H54 (cell line): ENCODE measurements around the gene PRTFDC1.

Experiments
- DNase-seq: peaks from one replicate; pipeline ENCODE4 v3.0.0; 2011; ENCODE audit warnings: low spot score, mixed read lengths; ENCODE audit not compliant: insufficient read length
- FAIRE-seq: peaks from 3 replicates; lab custom pipeline; 2011; peaks lifted over from hg19 to GRCh38; lab: Jason Lieb, UNC
- POLR2A ChIP-seq: IDR thresholded peaks from 2 replicates; pipeline ENCODE4 v1.6.1; 2011; ENCODE audit warnings: low read depth, mild to moderate bottlenecking, low read length

The PRTFDC1 gene

DNA sequence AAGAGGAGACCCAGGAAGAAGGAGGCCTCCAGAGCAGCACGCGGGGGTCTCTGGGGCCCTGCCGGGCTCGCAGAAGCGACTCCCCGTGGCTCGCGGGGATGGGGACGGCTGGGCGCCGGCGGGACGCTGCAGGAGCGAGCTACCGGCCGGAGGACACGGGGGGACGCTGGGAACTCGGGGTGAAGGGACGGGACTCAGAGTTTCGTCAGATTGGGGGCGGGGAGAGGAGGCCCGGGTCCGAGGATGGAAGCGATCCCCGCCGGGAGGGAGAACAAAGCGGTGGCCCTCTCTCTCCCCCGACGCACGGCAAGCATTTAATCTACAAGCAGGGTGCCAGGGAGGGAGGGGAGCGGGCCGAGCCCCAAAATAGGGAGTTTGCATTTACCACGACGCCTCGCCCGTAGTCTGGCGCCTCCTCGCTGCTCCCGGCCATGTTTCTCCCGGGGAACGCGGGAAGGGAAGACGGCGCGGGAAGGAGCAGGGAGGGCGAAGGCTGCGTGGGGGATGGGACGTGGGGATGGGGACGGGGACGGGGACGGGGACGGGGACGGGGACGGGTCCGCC is at the start of gene PRTFDC1:
Gene PRTFDC1 (minus strand): TSS at position 464 of the 564 bp plus-strand sequence. CDS start 31 bp downstream, at position 433.
- FAIRE-seq, result no peak
- DNase-seq, result no peak
- no peak; the same call in 1 of the 2 replicates for TF ChIP-seq POLR2A

- no peak for DNase-seq
- no peak for TF ChIP-seq POLR2A
- no peak for FAIRE-seq
Measured at GRCh38 chr10:24998044-24998443, 45.6 kb upstream of the PRTFDC1 start.

- DNase-seq, result no peak
- TF ChIP-seq POLR2A, result no peak
- FAIRE-seq, result no peak
Measured at GRCh38 chr10:24995072-24995471, 42.7 kb upstream of the PRTFDC1 start.

- FAIRE-seq (no peak), DNase-seq (no peak)
- TF ChIP-seq POLR2A, result no peak
Measured at GRCh38 chr10:24993237-24993958, 41.0 kb upstream of the PRTFDC1 start.

DNA sequence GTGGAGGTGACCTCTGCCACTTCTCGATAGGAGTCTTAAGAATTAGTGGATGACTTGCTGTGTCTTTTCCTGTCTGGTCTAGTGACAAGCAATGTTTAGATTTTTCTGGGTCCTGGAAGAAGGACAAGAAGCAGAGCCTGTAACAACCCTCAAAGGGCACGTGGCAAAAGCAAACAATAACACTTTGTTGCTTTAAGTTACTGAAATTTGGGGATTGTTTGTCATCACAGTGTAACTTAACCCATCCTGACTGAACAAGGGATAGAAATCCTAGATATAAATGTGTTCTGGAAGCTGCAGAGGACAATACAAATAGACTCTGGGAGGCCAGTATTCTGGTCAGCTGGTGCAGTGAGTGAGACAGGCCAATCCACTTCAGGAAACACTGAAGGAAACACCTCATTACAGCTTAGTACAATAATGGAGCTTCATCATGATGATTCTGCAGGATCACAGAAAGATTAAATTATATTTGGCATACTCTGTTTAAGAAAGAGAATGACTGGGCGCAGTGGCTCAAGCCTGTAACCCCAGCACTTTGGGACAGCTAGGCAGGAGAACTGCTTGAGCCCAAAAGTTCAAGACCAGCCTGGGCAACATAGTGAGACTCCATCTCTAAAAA is 40.2 kb upstream of the PRTFDC1 start:
- FAIRE-seq, result no peak
- TF ChIP-seq POLR2A, result no peak
- no peak for DNase-seq

- DNase-seq (no peak), FAIRE-seq (no peak)
- no peak for TF ChIP-seq POLR2A
Measured at GRCh38 chr10:24991298-24991697, 38.9 kb upstream of the PRTFDC1 start.

- no peak for TF ChIP-seq POLR2A
- FAIRE-seq, result no peak
- DNase-seq, result no peak
Measured at GRCh38 chr10:24989867-24990266, 37.5 kb upstream of the PRTFDC1 start.

DNA sequence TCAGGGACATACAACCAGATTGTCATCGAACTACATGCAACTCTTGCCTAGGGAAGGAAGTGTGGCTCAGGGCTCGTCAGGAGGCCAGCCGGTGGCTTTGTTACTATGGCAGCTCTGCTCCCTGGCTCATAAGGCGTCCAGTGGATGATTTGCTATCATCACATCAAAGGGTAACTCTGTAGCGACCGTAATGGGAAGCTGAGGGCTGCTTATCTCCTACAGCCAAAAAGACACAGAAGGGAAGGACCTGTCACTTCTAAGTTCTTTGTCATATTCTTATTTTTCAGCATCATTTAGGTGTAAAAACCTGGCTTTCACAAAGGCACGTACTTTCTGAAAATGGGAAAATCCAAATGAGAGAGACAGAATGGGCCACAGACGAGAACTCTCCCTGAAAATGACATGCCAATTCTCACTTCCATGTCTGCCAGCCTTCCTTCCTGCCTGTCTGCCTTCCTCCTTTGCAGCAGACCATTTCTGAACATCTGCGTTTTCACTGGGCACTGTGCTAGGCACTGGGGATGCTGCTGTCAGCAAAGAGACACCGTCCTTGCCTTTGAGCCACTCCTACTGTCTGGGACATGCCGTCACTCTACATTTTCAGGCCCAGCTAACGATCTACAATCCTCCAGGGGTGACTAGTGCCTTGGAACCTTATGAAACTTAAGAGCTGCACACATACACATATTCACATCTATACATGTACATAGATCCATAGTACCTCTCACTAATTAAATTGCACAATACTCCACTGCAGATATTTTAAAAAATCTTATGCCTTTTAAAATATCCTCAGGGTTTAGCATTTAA is 36.6 kb upstream of the PRTFDC1 start:
- no peak for TF ChIP-seq POLR2A
- no peak for DNase-seq
- peak; percentile 55 for FAIRE-seq

DNA sequence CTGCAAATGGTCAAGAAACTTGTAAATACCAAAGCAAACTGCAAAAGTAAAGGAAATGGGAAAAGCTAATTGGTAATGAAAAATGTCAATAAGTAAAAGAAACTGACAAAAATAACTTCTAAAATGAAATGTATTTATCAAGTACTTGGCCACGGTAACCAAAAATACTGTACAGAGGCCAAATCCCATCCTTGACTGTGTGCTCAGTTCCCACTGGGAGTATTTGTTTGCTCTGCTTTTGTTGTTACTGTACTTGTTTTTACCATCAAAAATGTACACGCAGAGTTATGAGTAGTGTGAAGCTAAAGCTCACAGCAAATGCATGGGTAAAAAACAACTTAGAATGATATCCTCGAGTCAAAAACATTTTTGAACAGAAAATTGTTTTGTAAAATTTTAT is 32.5 kb upstream of the PRTFDC1 start:
- no peak for TF ChIP-seq POLR2A
- FAIRE-seq (no peak), DNase-seq (no peak)

DNA sequence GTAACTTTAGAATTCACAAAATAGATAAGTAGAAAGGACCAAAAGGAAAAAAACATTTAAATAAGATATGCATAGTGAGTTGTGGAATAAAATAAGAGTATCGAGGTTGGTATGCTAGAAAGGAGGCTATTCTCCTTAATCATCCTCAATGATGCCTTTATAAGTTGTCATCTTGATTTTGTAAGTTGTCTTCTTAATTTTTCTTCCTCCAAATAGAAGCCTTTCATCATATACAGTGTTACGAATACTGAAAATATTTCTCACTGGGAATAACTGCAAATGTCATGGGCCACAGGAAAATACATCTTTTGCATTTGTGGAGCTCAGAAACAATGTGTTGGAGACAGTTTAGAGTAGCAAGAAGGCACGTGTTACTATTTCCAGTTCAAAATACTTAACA is 31.5 kb upstream of the PRTFDC1 start:
- TF ChIP-seq POLR2A, result no peak
- FAIRE-seq (no peak), DNase-seq (no peak)

DNA sequence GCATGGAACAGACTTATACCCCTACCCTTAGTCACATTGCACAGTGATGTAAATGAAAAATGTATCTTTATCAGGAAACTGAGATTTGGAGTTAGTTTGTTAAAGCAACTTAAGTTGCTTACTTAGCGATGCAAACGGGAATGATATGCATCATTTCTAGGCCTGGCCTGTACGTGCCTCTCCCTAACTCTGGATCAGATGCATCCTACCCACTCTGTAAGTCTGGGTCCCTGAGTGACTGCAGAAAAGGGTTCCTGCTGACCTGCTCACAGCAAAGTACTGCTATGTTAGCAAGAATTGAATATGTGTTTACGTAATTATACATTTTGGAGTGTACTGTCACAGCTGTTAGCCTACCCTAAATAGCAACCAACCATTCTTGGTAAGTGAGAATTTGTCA is 30.7 kb upstream of the PRTFDC1 start:
- no peak for TF ChIP-seq POLR2A
- DNase-seq (no peak), FAIRE-seq (no peak)

DNA sequence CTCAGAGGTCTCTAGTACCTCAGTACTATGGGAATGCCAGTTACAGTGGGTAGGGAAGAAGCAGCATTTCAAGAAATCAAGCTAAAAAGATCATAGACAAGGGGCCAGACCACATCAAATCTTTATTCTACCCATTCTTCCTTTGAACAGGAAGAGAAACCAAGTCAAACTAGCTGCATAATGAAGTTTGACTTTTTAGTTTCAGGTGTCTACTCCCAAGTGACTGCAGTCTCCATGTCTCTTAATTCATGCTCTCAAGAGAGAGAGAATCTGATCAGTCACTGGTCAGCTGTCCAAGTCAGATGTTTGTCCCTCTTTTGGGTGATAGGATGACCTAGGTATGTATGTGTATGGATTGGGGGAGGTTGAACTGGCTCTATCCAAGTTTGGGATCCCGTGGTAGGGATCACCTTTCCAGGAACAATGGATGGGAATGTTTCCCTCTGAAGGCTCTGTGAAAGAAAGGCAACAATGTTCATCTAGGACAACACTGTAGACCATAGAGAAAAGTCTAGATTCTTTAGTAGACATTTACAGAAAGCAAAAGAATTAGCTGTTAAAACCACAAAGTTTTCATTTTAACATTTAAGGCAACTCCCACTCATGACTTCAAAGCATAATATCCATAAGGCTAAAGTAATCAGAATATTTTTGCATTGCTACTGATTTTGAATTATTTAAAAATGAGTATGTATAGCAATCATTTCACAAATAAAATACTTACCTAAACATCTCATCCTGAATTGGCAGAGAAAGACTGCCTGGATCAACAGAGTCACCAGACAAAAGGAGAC is 30.1 kb upstream of the PRTFDC1 start:
- DNase-seq, result no peak
- no peak for TF ChIP-seq POLR2A
- no peak for FAIRE-seq

DNA sequence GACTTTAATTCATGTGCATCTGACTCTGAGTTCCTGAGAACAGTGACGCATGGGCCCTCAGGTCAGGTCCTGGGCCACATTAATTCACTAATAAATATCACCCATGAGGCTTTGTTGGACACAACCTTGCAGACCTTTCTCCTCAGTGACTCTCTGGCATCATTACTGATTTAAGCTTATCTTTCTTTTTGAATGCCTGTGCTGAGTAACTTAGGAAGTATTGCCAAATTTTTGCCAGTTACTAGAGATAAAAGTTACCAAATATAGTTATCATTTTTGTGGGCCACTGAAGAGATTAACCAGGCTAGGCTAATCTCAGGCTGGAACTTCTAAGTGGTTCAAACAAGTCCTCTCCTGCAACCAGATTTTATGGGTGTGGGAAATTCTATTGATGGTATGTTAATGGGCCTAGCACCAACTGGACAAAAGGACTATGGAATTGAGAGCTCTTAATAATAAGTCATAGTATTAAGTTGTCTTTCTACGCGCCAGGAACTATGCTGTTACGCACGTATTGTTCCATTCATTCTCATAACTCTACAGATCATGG is 28.8 kb upstream of the PRTFDC1 start:
- DNase-seq (no peak), FAIRE-seq (no peak)
- TF ChIP-seq POLR2A, result no peak
